ENCODE results near the gene CATSPERD. TPM values are rescaled to one million over a fixed set of nuclear protein-coding genes. Genes with fewer than 3 reads are reported as not detected.

CATSPERD gene
- total RNA-seq, 1 experiment from 2014 or later = not detected

DNA sequence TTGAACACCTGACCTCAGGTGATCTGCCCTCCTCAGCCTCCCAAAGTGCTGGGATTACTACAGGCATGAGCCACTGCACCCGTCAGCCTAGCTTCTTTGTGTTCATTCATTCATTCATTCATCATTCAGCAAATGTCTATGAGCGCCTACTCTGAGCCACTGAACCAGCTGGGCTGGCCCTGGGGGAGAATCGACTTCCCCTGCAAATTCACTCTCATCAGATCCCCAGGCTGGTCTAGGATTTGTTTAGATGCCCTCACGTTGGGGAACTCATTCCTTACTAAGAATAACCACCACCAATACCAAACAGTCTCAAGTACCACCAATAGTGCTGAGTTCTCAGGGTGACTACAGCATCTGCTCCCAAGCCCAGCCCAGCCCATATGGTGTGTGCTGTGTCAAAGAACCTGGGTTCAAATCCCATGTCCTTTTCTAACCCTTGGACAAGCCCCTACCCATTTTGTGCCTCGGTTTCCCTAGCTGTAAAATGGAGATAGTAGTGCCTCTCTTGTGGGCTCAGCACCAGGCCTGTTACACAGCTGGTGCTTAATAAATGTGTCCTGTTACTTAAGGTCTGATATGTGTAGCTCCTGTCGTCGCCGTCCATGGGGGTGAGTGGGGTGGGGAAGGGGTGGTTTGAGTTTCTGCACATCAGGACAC lies 101.2 kb downstream of the CATSPERD start:
- H3K36me3 ChIP-seq (ENCODE audit: low read depth, low read length) = no peaks in the 10 kb centered on the region
- no peak overlapping the region for H3K4me3 ChIP-seq (ENCODE audit: low read length)
- ChIA-PET CTCF (interaction anchor here (2.2 kb wide), 1 partner anchor 18 kb away, joined by 16 read pairs; no protein-coding TSS in a partner anchor), POLR2A (ENCODE audit: unreplicated experiment) (no interaction called here)
- H3F3A ChIP-seq (ENCODE audit: low read length, unreplicated experiment) = no peaks in the 10 kb centered on the region
- no TSS peak for BruUV-seq (replicated peaks)
- H3K4me2 ChIP-seq (ENCODE audit: low read length) = no peak overlapping the region
- no peak overlapping the region for H3K9ac ChIP-seq (ENCODE audit: low read length)
- H3K27me3 ChIP-seq (ENCODE audit: low read length) = no peaks in the 10 kb centered on the region
- H3K9me2 ChIP-seq (replicated peaks; ENCODE audit: low read length) = no peaks in the 10 kb centered on the region
- H4K20me1 ChIP-seq (ENCODE audit: low read length) = no peaks in the 10 kb centered on the region
- TF ChIP-seq, protein P1, sequence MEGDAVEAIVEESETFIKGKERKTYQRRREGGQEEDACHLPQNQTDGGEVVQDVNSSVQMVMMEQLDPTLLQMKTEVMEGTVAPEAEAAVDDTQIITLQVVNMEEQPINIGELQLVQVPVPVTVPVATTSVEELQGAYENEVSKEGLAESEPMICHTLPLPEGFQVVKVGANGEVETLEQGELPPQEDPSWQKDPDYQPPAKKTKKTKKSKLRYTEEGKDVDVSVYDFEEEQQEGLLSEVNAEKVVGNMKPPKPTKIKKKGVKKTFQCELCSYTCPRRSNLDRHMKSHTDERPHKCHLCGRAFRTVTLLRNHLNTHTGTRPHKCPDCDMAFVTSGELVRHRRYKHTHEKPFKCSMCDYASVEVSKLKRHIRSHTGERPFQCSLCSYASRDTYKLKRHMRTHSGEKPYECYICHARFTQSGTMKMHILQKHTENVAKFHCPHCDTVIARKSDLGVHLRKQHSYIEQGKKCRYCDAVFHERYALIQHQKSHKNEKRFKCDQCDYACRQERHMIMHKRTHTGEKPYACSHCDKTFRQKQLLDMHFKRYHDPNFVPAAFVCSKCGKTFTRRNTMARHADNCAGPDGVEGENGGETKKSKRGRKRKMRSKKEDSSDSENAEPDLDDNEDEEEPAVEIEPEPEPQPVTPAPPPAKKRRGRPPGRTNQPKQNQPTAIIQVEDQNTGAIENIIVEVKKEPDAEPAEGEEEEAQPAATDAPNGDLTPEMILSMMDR (conservative IDR thresholded peaks at IDR 0.05; ENCODE audit: low read depth, low read length) = no peak
- TF ChIP-seq EZH2 (IDR thresholded peaks at IDR 0.05; ENCODE audit: low read length, unreplicated experiment) (no peak), EZH2phosphoT487 (IDR thresholded peaks at IDR 0.05; ENCODE audit: borderline replicate concordance, low read length) (no peak)
- H3K4me1 ChIP-seq (ENCODE audit: insufficient read depth, low read length) = no peaks in the 10 kb centered on the region; the same call in 1 of the 2 replicates
- H2AFZ ChIP-seq (ENCODE audit: low read length) = no peak overlapping the region
- no peaks in the 10 kb centered on the region for H3K9me3 ChIP-seq (ENCODE audit: low read length)
- ATAC-seq (no peak), DNase-seq (no peak)
- H3K27ac ChIP-seq (ENCODE audit: low read length) = no peak overlapping the region
- intact Hi-C loops (cut with micrococcal nuclease) = loop anchor here (5.0 kb wide), 1 partner anchor 71 kb away; no protein-coding TSS in a partner anchor
- no peaks in the 10 kb centered on the region for H3K79me2 ChIP-seq (ENCODE audit: low read length)

DNA sequence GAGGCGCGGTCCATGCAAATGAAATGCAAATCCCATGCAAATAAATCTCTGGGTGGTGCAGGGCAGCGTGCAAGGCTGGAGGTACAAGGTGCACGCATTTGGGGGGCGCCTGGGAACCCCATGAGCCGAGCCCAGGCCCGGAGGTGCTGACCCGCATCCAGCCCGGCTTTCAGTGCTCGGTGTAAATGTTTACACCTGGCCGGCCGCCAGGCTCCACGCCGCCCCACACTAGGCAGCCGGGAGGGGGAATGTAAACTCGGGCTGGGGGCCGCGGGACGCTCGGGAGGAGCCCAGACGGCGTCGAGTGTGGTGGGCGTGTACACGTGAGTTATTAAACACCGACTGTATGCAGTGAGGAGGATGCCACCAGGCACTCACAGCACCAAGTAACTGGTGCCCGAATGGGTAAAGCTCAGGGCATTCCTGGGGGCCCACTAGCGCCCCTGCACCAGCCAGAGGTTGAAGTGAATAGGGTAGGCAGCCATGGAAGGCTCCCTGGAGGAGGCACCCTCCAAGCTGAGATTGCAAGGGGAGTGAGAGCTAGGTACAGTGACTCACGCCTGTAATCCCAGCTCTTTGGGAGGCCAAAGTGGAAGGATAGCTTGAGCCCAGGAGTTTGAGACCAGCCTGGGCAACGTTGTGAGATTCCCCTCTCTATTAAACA lies 101.9 kb downstream of the CATSPERD start:
- 0 out of 2 replicates have a peak overlapping the region, but pooled peaks have one; percentile 18 for H2AFZ ChIP-seq (ENCODE audit: low read length)
- peak overlapping the region; percentile 20; the same call in 1 of the 2 replicates for H3K4me2 ChIP-seq (ENCODE audit: low read length)
- H3K4me1 ChIP-seq (ENCODE audit: insufficient read depth, low read length) = peaks cover 6% of the 10 kb centered on the region; the same call in 1 of the 2 replicates
- H3K4me3 ChIP-seq (ENCODE audit: low read length) = no peak overlapping the region
- no peaks in the 10 kb centered on the region for H4K20me1 ChIP-seq (ENCODE audit: low read length)
- H3K36me3 ChIP-seq (ENCODE audit: low read depth, low read length) = no peaks in the 10 kb centered on the region
- no peaks in the 10 kb centered on the region for H3K79me2 ChIP-seq (ENCODE audit: low read length)
- H3K9me2 ChIP-seq (replicated peaks; ENCODE audit: low read length) = no peaks in the 10 kb centered on the region
- POLR2A ChIA-PET (ENCODE audit: unreplicated experiment) = no interaction called here
- no peaks in the 10 kb centered on the region for H3K27me3 ChIP-seq (ENCODE audit: low read length)
- no peaks in the 10 kb centered on the region for H3F3A ChIP-seq (ENCODE audit: low read length, unreplicated experiment)
- ATAC-seq (no peak), DNase-seq (no peak)
- no peak overlapping the region for H3K27ac ChIP-seq (ENCODE audit: low read length)
- H3K9me3 ChIP-seq (ENCODE audit: low read length) = no peaks in the 10 kb centered on the region
- CTCF ChIA-PET = interaction anchor here (2.2 kb wide), 1 partner anchor 18 kb away, joined by 16 read pairs; no protein-coding TSS in a partner anchor
- intact Hi-C loops (cut with micrococcal nuclease) = loop anchor here (5.0 kb wide), 1 partner anchor 70 kb away; no protein-coding TSS in a partner anchor
- no peak overlapping the region for H3K9ac ChIP-seq (ENCODE audit: low read length)
- BruUV-seq (replicated peaks) = no TSS peak
- TF ChIP-seq, protein P1 (conservative IDR thresholded peaks at IDR 0.05; ENCODE audit: low read depth, low read length) = no peak
- no peak for TF ChIP-seq EZH2 (IDR thresholded peaks at IDR 0.05; ENCODE audit: low read length, unreplicated experiment)
- TF ChIP-seq EZH2phosphoT487 (IDR thresholded peaks at IDR 0.05; ENCODE audit: borderline replicate concordance, low read length) = no peak
